Measurements from ENCODE around the gene KPNA4.

- TF ChIP-seq POU6F1 (CRISPR knock-in tag; IDR thresholded peaks at IDR 0.05; ENCODE audit: borderline replicate concordance, low read depth) (no peak), ZFP3 (CRISPR knock-in tag; IDR thresholded peaks at IDR 0.05) (no peak), OSR1 (CRISPR knock-in tag; IDR thresholded peaks at IDR 0.05) (no peak), ESRRG (CRISPR knock-in tag; IDR thresholded peaks at IDR 0.05) (no peak), ZNF8 (CRISPR knock-in tag; IDR thresholded peaks at IDR 0.05) (no peak), GLIS3 (CRISPR knock-in tag; IDR thresholded peaks at IDR 0.05) (no peak), BACH2 (CRISPR knock-in tag; IDR thresholded peaks at IDR 0.05; ENCODE audit: borderline replicate concordance) (no peak), ZFP30 (CRISPR knock-in tag; IDR thresholded peaks at IDR 0.05) (no peak)
Measured at GRCh38 chr3:160588023-160588422, 22.7 kb upstream of the KPNA4 start.

Data from SK-N-SH treated with all-trans-retinoic acid at 6 μM for 48 hours (cell line).